ENCODE measurements around the gene TMEM163. TPM values are rescaled to one million over a fixed set of nuclear protein-coding genes. Genes with fewer than 3 reads are reported as not detected.

The TMEM163 gene
- total RNA-seq, 1 experiment from 2014 or later: 0.94 TPM

DNA sequence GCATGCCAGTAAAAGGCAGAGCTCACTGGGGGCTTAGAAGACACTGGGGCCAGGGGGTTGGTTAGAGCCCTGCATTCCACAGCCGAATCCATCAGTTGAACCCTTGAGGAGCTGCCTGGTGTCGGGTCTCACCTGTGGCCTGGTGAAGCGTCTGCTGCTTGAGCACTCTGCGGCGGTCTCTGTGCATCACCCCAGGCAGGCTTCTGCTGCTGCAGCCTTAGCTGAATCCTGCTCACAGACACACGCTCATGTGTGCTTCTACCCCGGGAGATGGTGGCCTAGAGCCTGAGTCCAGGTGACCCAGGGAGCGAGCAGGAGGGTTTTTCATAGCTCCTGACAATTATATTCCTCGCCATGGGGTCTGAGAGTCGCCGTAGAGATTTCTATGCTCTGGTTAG is 272.8 kb downstream of the TMEM163 start:
- no peak overlapping the region for H3K27ac Mint-ChIP-seq
- TF ChIP-seq ZNF138 (CRISPR knock-in tag; conservative IDR thresholded peaks at IDR 0.05) (no peak), SOX15 (CRISPR knock-in tag; IDR thresholded peaks at IDR 0.05) (no peak), SP1 (CRISPR knock-in tag; conservative IDR thresholded peaks at IDR 0.05) (no peak), EMX1 (CRISPR knock-in tag; IDR thresholded peaks at IDR 0.05) (no peak), ATF1 (CRISPR knock-in tag; IDR thresholded peaks at IDR 0.05) (no peak), CREB1 (CRISPR knock-in tag; IDR thresholded peaks at IDR 0.05) (no peak), OVOL2 (CRISPR knock-in tag; IDR thresholded peaks at IDR 0.05; ENCODE audit: borderline replicate concordance) (no peak)
- TF ChIP-seq, protein P1, sequence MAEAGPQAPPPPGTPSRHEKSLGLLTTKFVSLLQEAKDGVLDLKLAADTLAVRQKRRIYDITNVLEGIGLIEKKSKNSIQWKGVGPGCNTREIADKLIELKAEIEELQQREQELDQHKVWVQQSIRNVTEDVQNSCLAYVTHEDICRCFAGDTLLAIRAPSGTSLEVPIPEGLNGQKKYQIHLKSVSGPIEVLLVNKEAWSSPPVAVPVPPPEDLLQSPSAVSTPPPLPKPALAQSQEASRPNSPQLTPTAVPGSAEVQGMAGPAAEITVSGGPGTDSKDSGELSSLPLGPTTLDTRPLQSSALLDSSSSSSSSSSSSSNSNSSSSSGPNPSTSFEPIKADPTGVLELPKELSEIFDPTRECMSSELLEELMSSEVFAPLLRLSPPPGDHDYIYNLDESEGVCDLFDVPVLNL (CRISPR knock-in tag; IDR thresholded peaks at IDR 0.05; ENCODE audit: borderline replicate concordance, low read depth): no peak
- DNase-seq (ENCODE audit: low spot score): no peak

DNA sequence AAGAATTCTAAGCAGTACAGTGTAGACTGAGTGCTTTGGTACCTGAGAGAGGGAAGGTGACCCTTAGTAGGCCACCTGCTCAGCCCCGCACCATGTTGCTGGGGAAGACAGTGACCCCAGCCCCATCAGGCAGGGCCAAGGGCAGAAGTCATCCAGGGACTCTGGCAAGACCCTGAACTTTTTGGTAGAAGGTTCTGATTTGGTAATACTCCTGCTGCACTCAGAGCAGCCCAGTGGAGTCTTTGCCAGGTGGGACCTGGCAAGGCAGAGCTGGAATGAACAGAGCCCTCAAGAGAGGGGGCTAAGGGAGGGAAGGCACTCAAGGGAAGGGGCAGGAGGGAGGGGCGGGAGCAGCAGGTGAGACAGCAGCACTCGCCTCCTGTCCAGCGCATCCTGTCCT is 273.7 kb downstream of the TMEM163 start:
- CTCF ChIA-PET: interaction anchor here (0.7 kb wide), 1 partner anchor 47 kb away, joined by 3 read pairs; no protein-coding TSS in a partner anchor
- Mint-ChIP-seq H3K9me3 (no peaks in the 10 kb centered on the region), H3K4me1 (peaks cover 9% of the 10 kb centered on the region), H3K27me3 (ENCODE audit: low read depth) (no peaks in the 10 kb centered on the region), H3K27ac (no peak overlapping the region), H3K4me3 (no peak overlapping the region), H3K36me3 (peaks cover 4% of the 10 kb centered on the region)
- POLR2A ChIA-PET: no interaction called here
- ATAC-seq (no peak), DNase-seq (ENCODE audit: low spot score) (no peak)
- no peak for TF ChIP-seq TEAD4 (CRISPR knock-in tag; IDR thresholded peaks at IDR 0.05)
- TF ChIP-seq SMAD4 (CRISPR knock-in tag; IDR thresholded peaks at IDR 0.05): no peak
- no peak for TF ChIP-seq ZNF423 (CRISPR knock-in tag; IDR thresholded peaks at IDR 0.05)
- TF ChIP-seq, protein P2, sequence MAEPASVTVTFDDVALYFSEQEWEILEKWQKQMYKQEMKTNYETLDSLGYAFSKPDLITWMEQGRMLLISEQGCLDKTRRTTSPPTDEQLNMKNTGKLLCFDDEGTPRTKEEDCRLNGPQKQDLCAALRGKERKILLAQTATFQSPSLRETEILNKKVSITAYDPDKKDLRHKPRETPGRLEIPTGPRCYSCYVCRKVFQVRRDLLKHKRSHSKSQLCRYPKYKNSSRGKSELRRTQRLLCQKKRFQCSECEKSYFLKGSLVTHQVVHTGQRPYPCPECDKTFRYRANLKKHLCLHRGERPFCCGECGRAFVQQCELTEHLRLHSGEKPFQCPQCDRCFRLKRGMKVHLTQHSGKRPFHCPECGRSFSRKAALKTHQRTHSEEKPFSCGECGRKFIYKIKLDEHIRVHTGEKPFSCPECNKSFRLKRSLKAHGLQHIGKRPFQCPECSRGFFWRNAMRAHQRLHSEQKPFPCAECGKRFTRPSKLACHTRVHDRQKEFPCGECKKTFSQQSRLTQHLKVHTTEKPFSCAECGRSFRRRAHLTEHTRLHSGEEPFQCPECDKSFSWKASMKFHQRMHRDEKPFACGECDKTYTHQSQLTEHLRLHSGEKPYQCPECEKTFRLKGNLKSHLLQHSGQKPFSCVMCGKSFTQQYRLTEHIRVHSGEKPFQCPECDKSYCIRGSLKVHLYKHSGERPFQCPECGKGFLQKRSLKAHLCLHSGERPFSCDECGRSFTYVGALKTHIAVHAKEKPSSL (CRISPR knock-in tag; conservative IDR thresholded peaks at IDR 0.05): no peak
- TF ChIP-seq ATF1 (CRISPR knock-in tag; IDR thresholded peaks at IDR 0.05): no peak
- no peak for TF ChIP-seq JAZF1 (CRISPR knock-in tag; IDR thresholded peaks at IDR 0.05)
- no peak for TF ChIP-seq RELA (CRISPR knock-in tag; IDR thresholded peaks at IDR 0.05; ENCODE audit: borderline replicate concordance)
- TF ChIP-seq, protein P3, sequence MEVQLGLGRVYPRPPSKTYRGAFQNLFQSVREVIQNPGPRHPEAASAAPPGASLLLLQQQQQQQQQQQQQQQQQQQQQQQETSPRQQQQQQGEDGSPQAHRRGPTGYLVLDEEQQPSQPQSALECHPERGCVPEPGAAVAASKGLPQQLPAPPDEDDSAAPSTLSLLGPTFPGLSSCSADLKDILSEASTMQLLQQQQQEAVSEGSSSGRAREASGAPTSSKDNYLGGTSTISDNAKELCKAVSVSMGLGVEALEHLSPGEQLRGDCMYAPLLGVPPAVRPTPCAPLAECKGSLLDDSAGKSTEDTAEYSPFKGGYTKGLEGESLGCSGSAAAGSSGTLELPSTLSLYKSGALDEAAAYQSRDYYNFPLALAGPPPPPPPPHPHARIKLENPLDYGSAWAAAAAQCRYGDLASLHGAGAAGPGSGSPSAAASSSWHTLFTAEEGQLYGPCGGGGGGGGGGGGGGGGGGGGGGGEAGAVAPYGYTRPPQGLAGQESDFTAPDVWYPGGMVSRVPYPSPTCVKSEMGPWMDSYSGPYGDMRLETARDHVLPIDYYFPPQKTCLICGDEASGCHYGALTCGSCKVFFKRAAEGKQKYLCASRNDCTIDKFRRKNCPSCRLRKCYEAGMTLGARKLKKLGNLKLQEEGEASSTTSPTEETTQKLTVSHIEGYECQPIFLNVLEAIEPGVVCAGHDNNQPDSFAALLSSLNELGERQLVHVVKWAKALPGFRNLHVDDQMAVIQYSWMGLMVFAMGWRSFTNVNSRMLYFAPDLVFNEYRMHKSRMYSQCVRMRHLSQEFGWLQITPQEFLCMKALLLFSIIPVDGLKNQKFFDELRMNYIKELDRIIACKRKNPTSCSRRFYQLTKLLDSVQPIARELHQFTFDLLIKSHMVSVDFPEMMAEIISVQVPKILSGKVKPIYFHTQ (CRISPR knock-in tag; IDR thresholded peaks at IDR 0.05): no peak
- TF ChIP-seq NR2C2 (CRISPR knock-in tag; IDR thresholded peaks at IDR 0.05): no peak
- TF ChIP-seq, protein P1 (CRISPR knock-in tag; IDR thresholded peaks at IDR 0.05; ENCODE audit: borderline replicate concordance, low read depth): no peak
- no peak for TF ChIP-seq FOXJ3 (CRISPR knock-in tag; IDR thresholded peaks at IDR 0.05; ENCODE audit: borderline replicate concordance)
- no peak for TF ChIP-seq SP1 (CRISPR knock-in tag; conservative IDR thresholded peaks at IDR 0.05)
- TF ChIP-seq, protein P4, sequence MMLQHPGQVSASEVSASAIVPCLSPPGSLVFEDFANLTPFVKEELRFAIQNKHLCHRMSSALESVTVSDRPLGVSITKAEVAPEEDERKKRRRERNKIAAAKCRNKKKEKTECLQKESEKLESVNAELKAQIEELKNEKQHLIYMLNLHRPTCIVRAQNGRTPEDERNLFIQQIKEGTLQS (CRISPR knock-in tag; conservative IDR thresholded peaks at IDR 0.05): no peak
- TF ChIP-seq, protein P5, sequence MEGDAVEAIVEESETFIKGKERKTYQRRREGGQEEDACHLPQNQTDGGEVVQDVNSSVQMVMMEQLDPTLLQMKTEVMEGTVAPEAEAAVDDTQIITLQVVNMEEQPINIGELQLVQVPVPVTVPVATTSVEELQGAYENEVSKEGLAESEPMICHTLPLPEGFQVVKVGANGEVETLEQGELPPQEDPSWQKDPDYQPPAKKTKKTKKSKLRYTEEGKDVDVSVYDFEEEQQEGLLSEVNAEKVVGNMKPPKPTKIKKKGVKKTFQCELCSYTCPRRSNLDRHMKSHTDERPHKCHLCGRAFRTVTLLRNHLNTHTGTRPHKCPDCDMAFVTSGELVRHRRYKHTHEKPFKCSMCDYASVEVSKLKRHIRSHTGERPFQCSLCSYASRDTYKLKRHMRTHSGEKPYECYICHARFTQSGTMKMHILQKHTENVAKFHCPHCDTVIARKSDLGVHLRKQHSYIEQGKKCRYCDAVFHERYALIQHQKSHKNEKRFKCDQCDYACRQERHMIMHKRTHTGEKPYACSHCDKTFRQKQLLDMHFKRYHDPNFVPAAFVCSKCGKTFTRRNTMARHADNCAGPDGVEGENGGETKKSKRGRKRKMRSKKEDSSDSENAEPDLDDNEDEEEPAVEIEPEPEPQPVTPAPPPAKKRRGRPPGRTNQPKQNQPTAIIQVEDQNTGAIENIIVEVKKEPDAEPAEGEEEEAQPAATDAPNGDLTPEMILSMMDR (IDR thresholded peaks at IDR 0.05): no peak
- TF ChIP-seq ELF4 (CRISPR knock-in tag; IDR thresholded peaks at IDR 0.05; ENCODE audit: low read depth): no peak
- TF ChIP-seq NFATC4 (CRISPR knock-in tag; IDR thresholded peaks at IDR 0.05): no peak
- no peak for TF ChIP-seq HMGA2 (CRISPR knock-in tag; IDR thresholded peaks at IDR 0.05)
- TF ChIP-seq, protein P6, sequence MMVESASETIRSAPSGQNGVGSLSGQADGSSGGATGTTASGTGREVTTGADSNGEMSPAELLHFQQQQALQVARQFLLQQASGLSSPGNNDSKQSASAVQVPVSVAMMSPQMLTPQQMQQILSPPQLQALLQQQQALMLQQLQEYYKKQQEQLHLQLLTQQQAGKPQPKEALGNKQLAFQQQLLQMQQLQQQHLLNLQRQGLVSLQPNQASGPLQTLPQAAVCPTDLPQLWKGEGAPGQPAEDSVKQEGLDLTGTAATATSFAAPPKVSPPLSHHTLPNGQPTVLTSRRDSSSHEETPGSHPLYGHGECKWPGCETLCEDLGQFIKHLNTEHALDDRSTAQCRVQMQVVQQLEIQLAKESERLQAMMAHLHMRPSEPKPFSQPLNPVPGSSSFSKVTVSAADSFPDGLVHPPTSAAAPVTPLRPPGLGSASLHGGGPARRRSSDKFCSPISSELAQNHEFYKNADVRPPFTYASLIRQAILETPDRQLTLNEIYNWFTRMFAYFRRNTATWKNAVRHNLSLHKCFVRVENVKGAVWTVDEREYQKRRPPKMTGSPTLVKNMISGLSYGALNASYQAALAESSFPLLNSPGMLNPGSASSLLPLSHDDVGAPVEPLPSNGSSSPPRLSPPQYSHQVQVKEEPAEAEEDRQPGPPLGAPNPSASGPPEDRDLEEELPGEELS (CRISPR knock-in tag; IDR thresholded peaks at IDR 0.05): no peak

More for the DNA sequence above, 272.8 kb downstream of the TMEM163 start:
- Mint-ChIP-seq H3K36me3 (peaks cover 4% of the 10 kb centered on the region), H3K27me3 (ENCODE audit: low read depth) (no peaks in the 10 kb centered on the region), H3K9me3 (no peaks in the 10 kb centered on the region), H3K4me3 (no peak overlapping the region), H3K4me1 (peaks cover 10% of the 10 kb centered on the region)
- ATAC-seq: no peak
- ChIA-PET CTCF (interaction anchor here (1.1 kb wide), 1 partner anchor 34 kb away, joined by 3 read pairs; no protein-coding TSS in a partner anchor), POLR2A (no interaction called here)

Data from WTC11 (cell line).